ENCODE results near the gene VAT1. TPM values are rescaled to one million over a fixed set of nuclear protein-coding genes. Genes with fewer than 3 reads are reported as not detected.
A peak's percentile ranks its signal among the peaks of the same experiment; 100 is the strongest.

Gene VAT1
- total RNA-seq, 1 donor from 2014 or later: 267 TPM

GRCh38 chr17:43042025-43042628 is 19.9 kb upstream of the VAT1 start:
- H3K4me3 ChIP-seq: no peak overlapping the region
- ATAC-seq (no peak), DNase-seq (no peak)
- H3K27ac ChIP-seq: no peak overlapping the region
- H3K36me3 ChIP-seq: no peaks in the 10 kb centered on the region
- TF ChIP-seq CTCF (IDR thresholded peaks at IDR 0.05): no peak
- intact Hi-C loops (cut with DNase I): no loop called here
- no peaks in the 10 kb centered on the region for H3K9me3 ChIP-seq
- H3K4me1 ChIP-seq: no peaks in the 10 kb centered on the region
- H3K27me3 ChIP-seq: no peaks in the 10 kb centered on the region

GRCh38 chr17:43040655-43041054 is 18.5 kb upstream of the VAT1 start:
- H3K27ac ChIP-seq: no peak overlapping the region
- ATAC-seq (peak; percentile 72), DNase-seq (no peak)
- no peak for TF ChIP-seq CTCF (IDR thresholded peaks at IDR 0.05)
- intact Hi-C loops (cut with DNase I): no loop called here
- no peaks in the 10 kb centered on the region for H3K4me1 ChIP-seq
- no peaks in the 10 kb centered on the region for H3K27me3 ChIP-seq
- H3K9me3 ChIP-seq: no peaks in the 10 kb centered on the region
- no peaks in the 10 kb centered on the region for H3K36me3 ChIP-seq
- H3K4me3 ChIP-seq: no peak overlapping the region

- Histone ChIP-seq H3K27ac (no peak overlapping the region), H3K9me3 (no peaks in the 10 kb centered on the region), H3K27me3 (no peaks in the 10 kb centered on the region), H3K4me3 (no peak overlapping the region), H3K4me1 (no peaks in the 10 kb centered on the region), H3K36me3 (no peaks in the 10 kb centered on the region)
- TF ChIP-seq CTCF (IDR thresholded peaks at IDR 0.05): no peak
- intact Hi-C loops (cut with DNase I): no loop called here
- DNase-seq: no peak
- ATAC-seq: no peak
Observed at GRCh38 chr17:43039646-43040045, 17.5 kb upstream of the VAT1 start.

GRCh38 chr17:43034894-43035293 is 12.7 kb upstream of the VAT1 start:
- no peak for ATAC-seq
- peaks cover 1% of the 10 kb centered on the region for H3K4me1 ChIP-seq
- TF ChIP-seq CTCF (IDR thresholded peaks at IDR 0.05): no peak

GRCh38 chr17:43033948-43034881 is 12.0 kb upstream of the VAT1 start:
- H3K27ac ChIP-seq: no peak overlapping the region
- no peaks in the 10 kb centered on the region for H3K9me3 ChIP-seq
- peaks cover 3% of the 10 kb centered on the region for H3K4me1 ChIP-seq
- no peak for TF ChIP-seq CTCF (IDR thresholded peaks at IDR 0.05)
- intact Hi-C loops (cut with DNase I): no loop called here
- no peaks in the 10 kb centered on the region for H3K36me3 ChIP-seq
- no peak overlapping the region for H3K4me3 ChIP-seq
- DNase-seq: no peak
- no peak for ATAC-seq
- H3K27me3 ChIP-seq: no peaks in the 10 kb centered on the region

More at GRCh38 chr17:43034894-43035293, 12.7 kb upstream of the VAT1 start:
- no peaks in the 10 kb centered on the region for H3K27me3 ChIP-seq
- H3K36me3 ChIP-seq: no peaks in the 10 kb centered on the region
- no peak overlapping the region for H3K4me3 ChIP-seq
- intact Hi-C loops (cut with DNase I): no loop called here
- no peaks in the 10 kb centered on the region for H3K9me3 ChIP-seq
- H3K27ac ChIP-seq: no peak overlapping the region
- no peak for DNase-seq

Data from upper lobe of right lung (tissue), 1 donor.